Measurements from ENCODE around the gene WHRN.

Gene WHRN

GRCh38 chr9:114388357-114388682, 117.0 kb downstream of the WHRN start:
- peak in 1 of 10 donors; percentile 62 for DNase-seq
- intact Hi-C loops (cut with DNase I): no loop called here

GRCh38 chr9:114387680-114388356, 117.5 kb downstream of the WHRN start, which contains the start of gene AKNA:
Gene AKNA (minus strand): TSS chr9:114387982. CDS start chr9:114381333, 6,649 bp downstream.
- peak; percentile 58 to 96 (median 74) for DNase-seq
- intact Hi-C loops (cut with DNase I): no loop called here

DNA sequence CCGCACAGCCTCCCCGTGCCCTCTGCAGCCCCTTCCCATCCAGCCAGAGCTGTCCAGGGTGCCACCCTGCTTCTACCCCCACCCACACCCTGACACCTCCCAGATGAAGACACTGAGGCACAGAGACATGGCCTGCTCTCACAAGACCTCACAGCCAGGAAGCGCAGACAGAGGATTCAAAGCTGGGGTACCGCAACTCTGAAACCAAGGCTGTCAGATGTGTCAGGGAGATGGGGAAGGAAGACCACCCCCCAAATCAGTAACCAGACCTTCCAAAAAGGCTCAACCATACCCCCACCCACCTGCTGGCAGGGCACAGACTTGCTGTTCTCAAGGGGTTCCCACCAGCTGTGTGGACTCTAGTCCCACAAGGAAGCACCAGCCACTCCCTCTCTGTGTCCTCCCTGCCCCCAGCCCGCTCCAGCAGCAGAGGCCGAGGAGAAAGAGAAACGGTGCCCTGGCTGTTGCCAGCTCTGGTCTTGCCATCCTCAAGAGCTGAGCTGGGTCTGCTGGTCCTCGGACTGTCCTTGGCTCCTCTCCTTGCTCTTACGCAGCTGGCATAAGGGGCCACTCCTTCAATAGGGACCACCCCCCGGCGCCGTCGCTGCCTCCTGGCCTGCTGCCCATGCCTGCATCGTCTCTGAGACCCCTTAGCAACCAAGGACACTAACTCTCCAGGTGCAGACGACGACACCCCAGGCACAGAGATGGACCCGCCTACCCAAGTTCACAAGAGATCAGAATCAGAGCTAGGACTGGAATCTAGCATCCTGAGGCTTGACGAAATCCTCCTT, 118.2 kb downstream of the WHRN start:
- intact Hi-C loops (cut with DNase I): no loop called here
- DNase-seq: peak in 5 of 10 donors; percentile 39 to 92 (median 44)

- DNase-seq: peak in 1 of 10 donors; percentile 67
- intact Hi-C loops (cut with DNase I): no loop called here
These were observed 118.8 kb downstream of the WHRN start for GRCh38 chr9:114386361-114386885.

DNA sequence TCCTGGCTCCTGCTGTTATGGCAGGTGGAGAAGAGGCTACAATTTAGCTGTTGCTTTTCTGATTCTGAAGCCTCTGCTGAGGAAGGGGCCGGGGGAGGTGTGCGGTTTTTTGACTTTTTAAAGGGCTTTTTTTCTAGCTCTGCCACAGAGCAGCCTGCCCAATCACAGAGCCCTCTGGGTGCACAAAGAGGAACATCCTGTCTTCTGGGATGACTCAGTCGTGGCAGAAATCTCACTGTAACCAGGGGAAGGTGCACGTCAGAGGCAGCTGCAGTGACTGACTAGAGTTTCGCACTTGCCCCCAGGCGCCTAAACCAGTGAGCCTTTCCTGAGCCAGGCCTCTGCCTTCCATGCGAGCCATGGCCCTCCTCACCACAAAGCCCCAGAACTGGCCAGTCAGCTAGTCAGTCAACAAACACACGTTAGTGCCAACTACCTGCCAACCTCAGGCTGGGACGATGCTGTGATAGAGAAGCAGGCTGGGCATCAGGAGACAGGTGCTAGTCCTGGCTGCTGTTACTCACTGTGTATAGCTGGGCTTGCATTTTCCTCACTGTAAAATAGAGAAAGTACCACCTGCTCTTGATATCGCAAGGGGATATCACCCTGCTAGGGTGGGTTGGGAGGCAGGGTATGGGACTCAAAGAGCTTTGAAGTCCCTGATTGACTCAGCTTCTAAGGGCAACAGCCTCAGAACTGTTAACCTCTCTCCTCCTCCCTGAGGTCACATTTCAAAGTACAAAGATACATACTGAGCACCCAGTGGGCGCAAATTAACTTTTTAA, 119.7 kb downstream of the WHRN start:
- peak in 9 of 10 donors; percentile 31 to 91 (median 59) for DNase-seq
- intact Hi-C loops (cut with DNase I): no loop called here

DNA sequence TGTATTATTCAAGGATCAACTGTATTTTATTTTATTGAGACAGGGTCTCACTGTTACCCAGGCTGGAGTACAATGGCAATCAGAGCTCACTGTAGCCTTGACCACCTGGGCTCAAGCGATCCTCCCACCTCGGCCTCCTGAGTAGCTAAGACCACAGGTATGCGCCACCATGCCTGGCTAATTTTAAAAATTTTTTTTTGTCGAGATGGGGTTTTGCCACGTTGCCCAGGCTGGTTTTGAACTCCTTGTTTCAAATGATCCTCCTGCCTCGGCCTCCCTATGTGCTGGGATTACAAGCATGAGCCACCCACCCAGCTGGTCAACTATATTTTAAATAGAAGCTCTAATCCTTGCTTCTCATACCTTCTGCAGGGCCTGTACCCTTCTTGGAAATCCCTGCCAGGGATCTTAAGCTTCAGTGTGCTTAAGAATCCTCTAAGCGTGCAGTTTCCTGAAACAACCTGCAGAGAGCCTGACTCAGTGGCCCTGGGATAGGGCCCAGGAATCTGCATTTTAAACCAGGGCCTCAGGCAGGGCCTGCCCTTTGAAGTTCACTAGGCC, 120.4 kb downstream of the WHRN start:
- intact Hi-C loops (cut with DNase I): no loop called here
- DNase-seq: no peak

DNA sequence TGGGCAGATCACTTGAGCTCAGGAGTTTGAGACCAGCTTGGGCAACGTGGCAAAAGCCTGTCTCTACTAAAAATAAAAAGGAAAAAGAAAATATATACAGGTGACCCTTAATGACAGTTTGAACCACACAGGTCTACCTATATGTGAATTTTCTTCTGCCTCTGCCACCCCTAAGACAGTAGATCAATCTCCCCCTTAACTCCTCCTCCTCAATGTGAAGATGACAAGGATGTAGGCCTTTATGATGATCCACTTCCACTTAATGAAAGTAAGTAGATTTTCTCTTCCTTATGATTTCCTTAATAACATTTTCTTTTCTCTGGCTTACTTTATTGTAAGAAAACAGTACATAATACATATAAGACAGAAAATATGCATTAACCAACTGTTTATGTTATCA, 120.9 kb downstream of the WHRN start:
- intact Hi-C loops (cut with DNase I): no loop called here
- no peak for DNase-seq

DNA sequence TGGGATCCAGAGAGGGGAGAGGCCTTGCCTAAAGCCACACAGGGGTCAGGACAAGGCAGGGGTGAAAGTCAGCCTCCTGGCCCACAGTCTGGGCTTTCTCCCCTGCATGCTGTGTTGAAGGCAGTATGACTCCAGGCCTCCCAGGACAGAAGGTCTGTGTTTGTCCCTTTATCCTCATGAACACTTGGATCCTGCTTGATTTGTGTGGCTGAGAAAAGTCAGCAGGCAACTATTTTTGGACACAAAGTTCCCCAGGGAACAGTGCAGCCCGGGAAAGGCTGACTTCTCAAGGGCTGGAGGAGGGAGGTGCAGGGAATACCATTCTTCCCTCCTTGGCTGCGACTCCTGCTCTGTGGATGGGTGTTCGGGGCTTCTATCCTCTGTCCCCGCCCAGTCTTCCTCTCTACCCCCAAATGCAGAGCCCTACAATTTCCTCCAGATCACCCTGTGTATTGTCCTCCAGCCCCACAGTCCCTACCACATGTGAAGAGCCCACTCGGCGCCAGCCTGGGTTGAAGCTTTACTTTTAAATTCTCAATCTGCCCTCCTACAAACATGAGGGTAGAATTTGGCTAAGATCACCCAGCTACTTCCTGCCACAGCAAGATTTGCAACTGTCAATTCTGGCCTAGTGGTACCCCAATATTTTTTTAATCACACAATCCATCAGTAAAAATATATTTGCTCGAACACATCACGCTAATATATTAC, 121.6 kb downstream of the WHRN start:
- intact Hi-C loops (cut with DNase I): no loop called here
- DNase-seq: no peak

DNA sequence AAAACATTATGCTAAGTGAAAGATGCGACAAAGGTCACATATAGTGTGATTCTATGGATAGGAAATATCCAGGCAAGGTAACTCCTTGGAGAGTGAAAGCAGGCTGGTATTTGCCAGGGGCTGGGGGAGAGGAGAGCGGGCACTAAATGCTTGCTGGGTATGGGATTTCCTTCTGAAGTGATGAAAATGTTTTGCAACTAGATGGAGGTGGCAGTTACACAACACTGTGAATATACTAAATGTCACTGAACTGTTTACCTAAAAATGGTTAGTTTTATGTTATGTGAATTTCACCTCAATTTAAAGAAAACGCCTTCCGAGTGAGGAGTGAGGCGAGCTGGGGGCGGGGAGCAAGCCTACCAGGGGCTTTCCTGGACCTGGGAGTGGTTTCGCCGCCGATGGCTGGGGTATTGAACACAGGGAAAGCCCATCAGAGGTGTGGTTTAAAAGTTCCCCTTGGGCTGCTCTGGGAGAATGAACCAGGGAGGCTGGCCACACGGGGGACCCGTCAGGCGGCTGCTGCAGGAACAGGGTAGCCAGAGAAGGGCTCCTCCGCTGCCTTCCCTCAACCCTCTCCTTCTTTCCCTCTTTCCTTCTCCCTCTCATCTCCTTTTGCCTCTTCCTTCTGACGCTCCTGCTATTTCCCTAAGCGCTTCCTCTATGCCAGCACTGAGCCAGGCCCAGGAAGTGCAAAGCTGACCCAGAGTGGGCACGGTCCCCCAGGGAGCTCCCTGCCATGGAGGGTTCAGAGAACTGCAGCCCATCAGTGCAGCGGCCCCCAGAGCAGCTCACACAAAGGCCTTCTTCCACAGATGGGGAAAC, 122.4 kb downstream of the WHRN start:
- DNase-seq: peak in 3 of 10 donors; percentile 44 to 90 (median 79)
- intact Hi-C loops (cut with DNase I): no loop called here

- peak in 1 of 10 donors; percentile 77 for DNase-seq
- intact Hi-C loops (cut with DNase I): no loop called here
These were observed 126.4 kb downstream of the WHRN start for GRCh38 chr9:114378883-114379282.

GRCh38 chr9:114378016-114378415, 127.3 kb downstream of the WHRN start:
- intact Hi-C loops (cut with DNase I): no loop called here
- peak in 1 of 10 donors; percentile 16 for DNase-seq

DNA sequence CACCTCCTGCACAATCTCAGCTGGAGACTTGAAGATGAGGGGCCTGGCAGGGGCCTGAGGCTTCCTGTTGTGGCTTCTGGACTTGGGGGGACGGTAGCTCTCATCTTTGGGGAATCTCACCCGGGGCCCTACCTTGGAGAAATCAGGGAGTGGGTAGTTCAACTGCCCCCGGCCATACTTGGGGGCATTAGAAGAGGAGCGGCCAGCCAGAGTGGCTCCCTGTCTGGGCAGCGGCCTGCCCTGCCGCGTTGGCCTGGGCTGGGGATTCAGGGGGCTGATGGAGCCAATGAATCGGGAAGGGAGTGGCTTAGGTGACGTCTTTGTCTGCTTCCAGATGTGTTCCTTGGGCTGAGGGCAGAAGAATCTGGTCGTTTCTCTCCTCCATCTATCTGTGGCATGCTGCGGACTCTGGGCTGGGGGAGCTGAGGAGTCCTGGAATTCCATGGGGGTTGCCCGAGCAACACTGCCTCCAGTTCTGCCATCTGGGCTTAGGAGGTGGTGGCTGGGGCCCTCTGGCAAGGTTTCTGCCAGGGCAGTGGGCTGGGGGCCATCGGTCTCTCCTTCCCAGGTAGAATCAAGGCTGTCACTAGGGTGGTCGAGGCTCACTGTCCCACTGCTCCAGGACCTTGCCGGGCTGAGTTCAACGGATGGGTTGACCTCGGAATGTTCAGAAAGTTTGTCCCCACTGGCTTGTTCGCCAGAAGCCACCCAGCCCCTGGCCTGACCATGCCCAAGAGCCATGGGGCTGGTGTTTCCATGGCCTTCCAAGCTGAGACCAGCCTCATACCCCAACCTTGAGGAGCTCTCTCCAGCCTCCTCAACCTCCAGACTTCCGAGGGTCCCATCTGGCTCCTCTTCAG, 128.5 kb downstream of the WHRN start:
- intact Hi-C loops (cut with DNase I): no loop called here

DNA sequence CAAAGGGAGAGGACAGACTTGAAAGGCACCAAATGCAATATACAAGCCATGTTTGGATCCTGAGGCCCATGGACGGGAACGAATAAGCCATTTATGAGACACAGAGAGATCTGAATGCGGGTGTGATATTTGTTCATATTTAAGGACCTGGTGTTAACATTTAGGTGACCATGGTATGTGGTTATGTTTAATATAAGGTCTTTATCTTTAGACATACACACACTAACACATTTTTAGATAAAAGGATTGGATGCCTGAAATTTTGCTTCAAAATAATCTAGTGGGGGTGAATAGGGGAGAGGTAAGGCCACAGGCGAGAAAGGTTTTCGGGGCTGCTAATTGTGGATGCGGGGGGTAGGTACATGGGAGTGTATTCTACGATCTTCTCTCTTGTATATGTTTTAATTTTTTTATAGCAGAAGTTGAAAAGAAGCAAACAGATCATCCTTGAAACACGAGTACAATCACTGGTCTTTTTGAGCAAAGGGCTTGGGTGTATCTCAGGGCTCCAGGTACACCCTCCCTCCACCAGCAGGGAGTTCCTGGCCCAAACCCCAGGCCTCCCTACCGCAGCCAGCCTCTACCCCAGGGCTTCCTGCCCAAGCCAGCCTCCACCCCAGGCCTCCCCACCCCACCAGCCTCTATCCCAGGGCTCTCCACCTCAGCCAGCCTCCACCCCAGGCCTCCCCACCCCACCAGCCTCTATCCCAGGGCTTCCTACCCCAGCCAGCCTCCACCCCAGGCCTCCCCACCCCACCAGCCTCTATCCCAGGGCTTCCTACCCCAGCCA, 129.7 kb downstream of the WHRN start:
- DNase-seq: peak in 1 of 10 donors; percentile 21
- intact Hi-C loops (cut with DNase I): loop anchor here (2.0 kb wide), 1 partner anchor 21 kb away; no protein-coding TSS in a partner anchor

More for the DNA sequence above, 128.5 kb downstream of the WHRN start:
- DNase-seq: peak in 2 of 10 donors; percentile 70 to 75

- intact Hi-C loops (cut with DNase I): loop anchor here (2.0 kb wide), 1 partner anchor 22 kb away; no protein-coding TSS in a partner anchor
- peak in 1 of 10 donors; percentile 8 for DNase-seq
These were observed 130.3 kb downstream of the WHRN start for GRCh38 chr9:114374936-114375335.

GRCh38 chr9:114373960-114374730, 131.1 kb downstream of the WHRN start:
- intact Hi-C loops (cut with DNase I): loop anchor here (2.0 kb wide), 1 partner anchor 23 kb away; no protein-coding TSS in a partner anchor
- DNase-seq: peak in 1 of 10 donors; percentile 46

DNA sequence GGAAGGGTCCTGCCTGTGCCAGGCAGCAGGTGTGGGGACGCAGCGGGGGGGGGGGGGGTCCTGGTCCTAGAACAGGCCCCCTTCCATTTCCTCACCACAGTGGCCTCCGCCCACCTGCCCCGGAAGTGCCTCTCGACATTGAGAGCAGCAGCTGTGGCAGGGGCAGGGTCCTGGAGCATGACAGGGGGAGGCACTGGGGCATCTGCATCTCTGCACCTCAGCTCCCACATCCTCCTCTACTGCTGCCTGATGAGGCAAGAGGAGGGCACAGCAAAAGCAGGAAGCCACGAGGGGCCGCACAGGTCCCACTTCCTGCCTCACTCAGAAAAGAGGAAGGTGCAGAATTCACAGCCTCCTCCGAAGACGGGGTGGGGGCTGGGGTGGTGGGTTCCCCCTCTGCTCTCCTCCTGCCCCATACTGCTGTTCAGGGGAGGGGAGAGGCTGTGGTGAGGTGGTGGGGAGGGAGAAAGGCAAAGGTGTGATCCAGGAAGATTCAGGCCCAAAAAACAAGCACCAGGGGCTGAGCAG, 132.3 kb downstream of the WHRN start:
- DNase-seq: peak in 2 of 10 donors; percentile 32 to 89
- intact Hi-C loops (cut with DNase I): no loop called here
